Bronchial epithelial cell (primary cell): ENCODE results near the gene TXNL4A. TPM values are rescaled to one million over a fixed set of nuclear protein-coding genes. Genes with fewer than 3 reads are reported as not detected.
A peak's percentile ranks its signal among the peaks of the same experiment; 100 is the strongest.
"Not testable (repeated sequence)": the region's sequence is repeated elsewhere in the genome, so short reads cannot be mapped to it uniquely, and the experiment has no call there.

Source experiments
- DNase-seq: peaks from one replicate; pipeline ENCODE4 v3.0.0-alpha.2; 2010; ENCODE audit warnings: low read depth
- FAIRE-seq: peaks from 2 replicates; lab custom pipeline; 2011; peaks lifted over from hg19 to GRCh38; lab: Jason Lieb, UNC
- H3K27me3 ChIP-seq: 2 replicates; pipeline ENCODE4 v1.5.1; 2011; ENCODE audit warnings: low read length; ENCODE audit not compliant: control insufficient read depth, insufficient read depth
- H3K36me3 ChIP-seq: 2 replicates; pipeline ENCODE4 v1.5.1; 2011; ENCODE audit warnings: low read length; ENCODE audit not compliant: control insufficient read depth, insufficient read depth
- H3K4me3 ChIP-seq: 2 replicates; pipeline ENCODE4 v1.5.1; 2011; ENCODE audit warnings: mild to moderate bottlenecking, low read depth, low read length, control low read depth
- CTCF ChIP-seq: IDR thresholded peaks from 2 replicates; pipeline ENCODE4 v1.5.1; 2011; ENCODE audit warnings: mild to moderate bottlenecking, moderate library complexity, low read length, control low read depth, inconsistent platforms; ENCODE audit not compliant: insufficient read depth, severe bottlenecking
- total RNA-seq: library from RNA; depleted of rRNA; stranded (reverse); fragments of >200 nt; gene quantifications from 2 replicates; pipeline ENCODE4 v1.2.1, GENCODE V29; 2014

TXNL4A gene
- total RNA-seq, 1 donor from 2014 or later: 44.0 TPM

GRCh38 chr18:79962835-79963657 is 25.3 kb downstream of the TXNL4A start:
- FAIRE-seq (peak; percentile 13), DNase-seq (no peak)
- H3K4me3 ChIP-seq: no peak overlapping the region
- TF ChIP-seq CTCF: no peak
- H3K27me3 ChIP-seq: no peaks in the 10 kb centered on the region
- peaks cover 2% of the 10 kb centered on the region for H3K36me3 ChIP-seq

GRCh38 chr18:79962311-79962710 is 26.1 kb downstream of the TXNL4A start:
- no peaks in the 10 kb centered on the region for H3K36me3 ChIP-seq
- H3K4me3 ChIP-seq: no peak overlapping the region
- no peaks in the 10 kb centered on the region for H3K27me3 ChIP-seq
- FAIRE-seq (no peak), DNase-seq (peak; percentile 79)
- TF ChIP-seq CTCF: no peak

- TF ChIP-seq CTCF: no peak
- DNase-seq (peak; percentile 48), FAIRE-seq (peak; percentile 13)
- Histone ChIP-seq H3K36me3 (no peaks in the 10 kb centered on the region), H3K27me3 (no peaks in the 10 kb centered on the region), H3K4me3 (no peak overlapping the region)
These were observed 26.7 kb downstream of the TXNL4A start for GRCh38 chr18:79961527-79962291.

GRCh38 chr18:79960921-79961526 is 27.3 kb downstream of the TXNL4A start:
- H3K4me3 ChIP-seq: no peak overlapping the region
- no peak for FAIRE-seq
- no peak for DNase-seq
- H3K27me3 ChIP-seq: no peaks in the 10 kb centered on the region
- no peak for TF ChIP-seq CTCF
- H3K36me3 ChIP-seq: no peaks in the 10 kb centered on the region

- not testable (repeated sequence) for FAIRE-seq, H3K4me3 ChIP-seq, H3K36me3 ChIP-seq, H3K27me3 ChIP-seq
- TF ChIP-seq CTCF: peak; percentile 3
- peak; percentile 74 for DNase-seq
These were observed 28.1 kb downstream of the TXNL4A start for GRCh38 chr18:79960161-79960801.
